ENCODE data around the gene TNNT3. TPM values are rescaled to one million over a fixed set of nuclear protein-coding genes. Genes with fewer than 3 reads are reported as not detected.
"Not testable (repeated sequence)": the region's sequence is repeated elsewhere in the genome, so short reads cannot be mapped to it uniquely, and the experiment has no call there.

TNNT3 gene
- total RNA-seq, 1 donor from 2014 or later = not detected

DNA sequence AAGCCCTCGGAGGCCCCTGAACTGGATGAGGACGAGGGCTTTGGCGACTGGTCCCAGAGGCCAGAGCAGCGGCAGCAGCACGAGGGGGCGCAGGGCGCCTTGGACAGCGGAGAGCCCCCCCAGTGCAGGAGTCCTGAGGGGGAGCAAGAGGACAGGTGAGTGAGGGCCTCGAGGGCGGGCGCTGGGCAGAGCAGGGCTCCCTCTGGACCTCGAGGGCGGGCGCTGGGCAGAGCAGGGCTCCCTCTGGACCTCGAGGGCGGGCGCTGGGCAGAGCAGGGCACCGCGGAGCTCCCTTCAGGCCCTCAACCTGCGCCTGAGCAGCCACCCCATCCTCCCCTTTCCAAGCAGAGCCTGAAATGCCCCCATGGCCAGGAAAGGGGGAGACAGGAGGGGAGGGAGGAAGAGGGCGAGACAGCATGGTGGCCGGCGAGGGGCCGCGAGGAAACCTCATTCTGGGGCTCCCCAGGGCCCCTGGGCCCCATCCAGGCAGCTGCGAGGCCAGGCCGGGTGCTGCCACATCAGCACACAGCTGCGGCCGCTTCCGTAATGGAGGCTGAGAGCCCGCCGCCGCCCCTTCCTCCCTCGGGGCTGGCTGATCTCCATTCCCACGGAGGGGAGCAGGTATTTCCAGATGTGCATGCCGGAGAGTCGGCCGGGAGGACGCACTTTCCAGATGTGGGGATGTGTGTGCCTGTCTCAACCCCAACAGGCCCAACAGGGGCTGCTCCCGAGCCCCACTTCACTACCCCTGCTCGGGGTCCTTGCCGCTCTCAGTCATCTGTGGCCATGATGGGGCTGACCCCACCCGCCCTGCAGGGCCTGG lies 37.9 kb upstream of the TNNT3 start:
- no peak for DNase-seq (ENCODE audit: low read depth)

DNA sequence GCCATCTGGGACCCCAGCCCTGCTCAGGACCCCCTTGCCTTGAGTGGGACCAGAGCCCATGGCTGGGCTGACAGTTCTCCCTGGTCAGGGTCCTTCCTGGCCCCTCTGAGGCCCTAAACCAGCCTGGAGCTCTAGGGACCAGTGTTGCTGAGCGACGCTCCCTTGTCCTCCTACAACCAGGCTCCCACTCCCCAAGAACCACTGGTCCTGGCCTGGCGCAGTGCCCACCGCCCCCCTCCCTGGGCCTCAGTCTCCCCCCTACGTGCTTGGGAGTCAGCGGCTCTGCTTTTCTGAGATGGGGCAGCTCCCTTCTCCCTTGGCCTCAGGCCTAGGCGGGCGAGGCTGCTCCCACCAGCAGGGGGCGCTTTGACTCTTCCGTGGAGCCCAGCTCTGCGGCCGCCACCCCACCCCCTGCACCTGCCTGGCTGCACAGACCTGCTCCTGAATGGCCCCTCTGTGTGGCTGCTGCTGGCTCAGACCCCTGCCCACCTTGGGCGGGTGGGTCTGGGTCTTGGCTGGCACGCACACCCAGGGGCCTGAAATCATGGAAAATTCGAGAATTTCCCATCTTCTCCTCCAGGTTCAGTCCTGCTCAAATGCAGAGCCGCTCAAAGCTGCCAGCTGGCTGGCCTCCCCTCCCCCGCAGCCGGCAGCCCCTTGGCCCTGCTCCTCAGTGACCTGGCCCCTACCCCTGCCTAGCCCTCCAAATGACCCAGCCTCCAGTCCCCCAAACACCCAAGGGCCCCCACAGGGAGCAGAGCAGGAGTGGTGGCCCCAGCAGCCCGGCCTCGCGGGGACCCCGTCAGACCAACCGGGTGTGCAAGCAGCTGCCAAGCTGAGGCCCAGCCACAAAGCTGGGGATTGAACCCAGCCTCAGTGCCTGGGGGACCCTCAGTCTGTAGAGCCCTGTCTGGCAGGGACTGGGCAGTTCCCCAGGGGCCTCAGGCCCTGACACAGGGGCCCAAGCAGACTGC lies 37.0 kb upstream of the TNNT3 start:
- peak; percentile 9 for DNase-seq (ENCODE audit: low read depth)

GRCh38 chr11:1883346-1884302 lies 35.9 kb upstream of the TNNT3 start:
- DNase-seq (ENCODE audit: low read depth) = no peak

DNA sequence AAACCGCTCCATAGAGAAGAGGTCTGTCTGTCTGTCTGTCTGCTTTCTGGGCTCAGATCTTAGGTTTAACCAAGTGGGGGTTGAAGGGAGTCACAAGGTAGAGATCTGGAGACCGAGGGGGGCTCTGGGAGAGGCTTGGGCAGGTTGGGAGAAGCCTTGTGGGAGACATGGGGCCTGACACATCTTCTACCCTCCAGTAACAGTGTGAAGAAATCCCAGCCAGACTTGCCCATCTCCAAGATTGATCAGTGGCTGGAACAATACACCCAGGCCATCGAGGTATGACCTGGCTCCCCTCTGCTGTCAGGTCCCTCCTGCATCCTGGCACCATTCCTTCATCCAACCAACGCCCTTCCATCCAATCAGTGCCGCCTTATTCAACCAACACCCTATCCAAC lies 35.2 kb upstream of the TNNT3 start:
- DNase-seq (ENCODE audit: low read depth) = no peak

GRCh38 chr11:1886551-1886950 lies 33.0 kb upstream of the TNNT3 start:
- DNase-seq (ENCODE audit: low read depth) = not testable (repeated sequence)

GRCh38 chr11:1887451-1888346 lies 31.8 kb upstream of the TNNT3 start:
- DNase-seq (ENCODE audit: low read depth) = no peak

DNA sequence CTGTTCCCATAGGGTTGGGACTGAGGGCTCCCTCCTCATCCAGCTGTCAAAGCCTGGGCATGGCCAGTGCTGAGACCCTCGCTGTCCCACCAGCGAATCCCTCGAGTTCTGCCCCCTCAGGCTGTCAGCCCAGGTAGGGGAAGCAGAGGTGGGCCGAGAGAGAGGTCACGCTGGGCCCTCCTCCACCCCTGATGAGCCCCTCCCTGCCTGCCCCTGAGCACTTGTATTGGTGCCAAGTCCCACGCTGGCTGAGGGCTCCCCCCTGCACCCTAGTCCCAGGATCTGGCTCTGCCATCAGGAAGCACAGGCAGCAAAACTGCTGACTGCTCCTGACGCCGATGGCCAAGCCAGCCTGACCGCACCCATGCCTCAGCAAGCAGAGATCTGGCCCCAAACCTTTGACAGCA lies 31.2 kb upstream of the TNNT3 start:
- DNase-seq (ENCODE audit: low read depth) = no peak

DNA sequence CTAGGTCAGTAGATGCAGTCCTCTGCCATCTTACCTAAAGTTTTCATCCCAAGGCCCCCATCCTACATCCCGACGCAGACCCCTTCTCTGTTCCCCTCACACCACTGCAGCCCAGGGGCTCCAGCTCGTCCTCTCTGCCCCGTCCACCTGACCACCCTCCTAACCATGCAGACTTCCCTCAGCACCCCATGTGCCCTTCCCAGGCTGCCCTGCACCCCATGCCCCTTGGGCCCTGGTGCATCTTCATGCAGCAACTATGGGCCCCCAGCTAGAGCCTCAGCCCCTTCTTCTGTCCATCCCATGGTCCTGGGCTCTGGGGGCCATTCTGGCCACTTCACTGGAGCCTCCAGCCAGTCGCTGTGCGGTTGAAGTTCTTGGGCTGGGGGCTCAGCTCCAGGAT lies 30.7 kb upstream of the TNNT3 start:
- no peak for DNase-seq (ENCODE audit: low read depth)

GRCh38 chr11:1889224-1889930 lies 30.1 kb upstream of the TNNT3 start:
- no peak for DNase-seq (ENCODE audit: low read depth)

- no peak for DNase-seq (ENCODE audit: low read depth)
These were observed 29.3 kb upstream of the TNNT3 start for GRCh38 chr11:1889941-1890855.

- no peak for DNase-seq (ENCODE audit: low read depth)
These were observed 28.4 kb upstream of the TNNT3 start for GRCh38 chr11:1890856-1891830.

- DNase-seq (ENCODE audit: low read depth) = no peak
These were observed 27.7 kb upstream of the TNNT3 start, which contains the start of gene PRR33 for GRCh38 chr11:1891831-1892115. TSS of gene PRR33 (minus strand) at chr11:1891895. CDS start at chr11:1890584, 1,311 bp downstream.

GRCh38 chr11:1892116-1892515 lies 27.4 kb upstream of the TNNT3 start:
- no peak for DNase-seq (ENCODE audit: low read depth)

GRCh38 chr11:1892558-1892957 lies 26.9 kb upstream of the TNNT3 start:
- no peak for DNase-seq (ENCODE audit: low read depth)

GRCh38 chr11:1893581-1894359 lies 25.7 kb upstream of the TNNT3 start:
- DNase-seq (ENCODE audit: low read depth) = no peak

DNA sequence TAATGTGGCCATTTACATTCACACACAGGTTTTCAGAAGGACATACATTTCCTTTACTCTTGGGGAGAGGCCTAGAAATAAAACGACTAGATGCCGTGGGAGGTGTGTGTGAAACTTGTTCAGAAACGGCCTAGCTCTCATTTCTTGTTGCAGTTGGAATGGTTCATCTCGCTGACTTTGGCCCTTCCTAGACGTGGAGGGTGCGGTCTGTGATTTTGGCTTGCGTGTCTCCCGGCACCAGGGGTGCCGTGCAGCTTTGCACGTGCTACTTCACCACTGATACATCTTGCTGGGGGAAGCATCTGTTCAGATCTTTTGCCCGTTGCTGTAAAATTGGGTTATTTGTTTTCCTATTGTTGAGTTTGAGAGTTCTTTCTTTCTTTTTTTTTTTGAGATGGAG lies 24.7 kb upstream of the TNNT3 start:
- no peak for DNase-seq (ENCODE audit: low read depth)

- no peak for DNase-seq (ENCODE audit: low read depth)
These were observed 23.0 kb upstream of the TNNT3 start for GRCh38 chr11:1896468-1896867.
